Tibial nerve (tissue), 4 donors: ENCODE measurements around the gene GLI1. TPM values are rescaled to one million over a fixed set of nuclear protein-coding genes. Genes with fewer than 3 reads are reported as not detected.
A peak's percentile ranks its signal among the peaks of the same experiment; 100 is the strongest.

Experiments used
- DNase-seq, 2 donors: peaks; one replicate each; pipeline ENCODE4 v3.0.0-alpha.2; 2019; ENCODE audit warnings: low spot score in 2 of 2
- H3K27ac ChIP-seq, 4 donors: fragments of 200-600 bp; sonication (generic) in 3 of 4; one replicate each; pipeline ENCODE4 v1.5.1; 2017 to 2019; ENCODE audit warnings: mild to moderate bottlenecking in 1 of 4
- H3K27me3 ChIP-seq, 2 donors: fragments of 200-600 bp; sonication (generic) in 1 of 2; one replicate each; pipeline versions ENCODE4 v1.5.1 to v1.6.0; 2017 to 2019
- H3K36me3 ChIP-seq, 3 donors: fragments of 200-600 bp; sonication (generic); one replicate each; pipeline ENCODE4 v1.5.1; 2018 to 2019
- H3K4me1 ChIP-seq, 4 donors: fragments of 200-600 bp; sonication (generic) in 3 of 4; one replicate each; pipeline ENCODE4 v1.5.1; 2017 to 2019
- H3K4me3 ChIP-seq, 4 donors: fragments of 200-600 bp; sonication (generic) in 3 of 4; one replicate each; pipeline ENCODE4 v1.5.1; 2017 to 2019; ENCODE audit warnings: mild to moderate bottlenecking in 1 of 4, moderate library complexity in 1 of 4
- H3K9me3 ChIP-seq, 4 donors: fragments of 200-600 bp; sonication (generic) in 3 of 4; one replicate each; pipeline ENCODE4 v1.5.1; 2017 to 2019
- CTCF ChIP-seq, 5 experiments: fragments of 200-600 bp in 3 of 5; fragments of 450-650 bp in 2 of 5; sonication (generic) in 3 of 5; IDR thresholded peaks; one replicate each; pipeline ENCODE4 v1.5.1; 2016 to 2019; ENCODE audit warnings: antibody characterized with exemption in 5 of 5, mild to moderate bottlenecking in 3 of 5, moderate library complexity in 2 of 5
- EP300 ChIP-seq, 2 donors: sonication (generic); formaldehyde crosslinking; IDR thresholded peaks; one replicate each; pipeline ENCODE4 v1.6.1; 2017; ENCODE audit warnings: antibody characterized with exemption in 2 of 2, mild to moderate bottlenecking in 1 of 2
- POLR2A ChIP-seq, 2 donors: fragments of 450-650 bp; IDR thresholded peaks; one replicate each; pipeline ENCODE4 v1.6.1; 2017; ENCODE audit warnings: antibody characterized with exemption in 2 of 2, mild to moderate bottlenecking in 2 of 2, moderate library complexity in 2 of 2
- WGBS, 2 donors: methylation state at CpG; one replicate each; pipeline ENCODE4 v1.1.5; 2018; 5-methylcytosine and 5-hydroxymethylcytosine counted together
- small RNA-seq: library from RNA; depleted of rRNA; stranded (forward); fragments of <200 nt; gene quantifications from one replicate; pipeline ENCODE3, GENCODE V24; 2016
- total RNA-seq, 4 donors: library from RNA; depleted of rRNA; stranded (reverse); fragments of >200 nt; gene quantifications; one replicate each; pipeline ENCODE4 v1.1.0, GENCODE V29; 2016

GLI1 gene
- total RNA-seq, 4 donors from 2014 or later = 16.2 to 61.0 (median 38.7) TPM

- TF ChIP-seq POLR2A (IDR thresholded peaks at IDR 0.05) = no peak
- no peak for TF ChIP-seq EP300 (IDR thresholded peaks at IDR 0.05)
- no peak for TF ChIP-seq CTCF (IDR thresholded peaks at IDR 0.05)
- H3K27me3 ChIP-seq = no peaks in the 10 kb centered on the region
- H3K9me3 ChIP-seq = no peaks in the 10 kb centered on the region
- DNase-seq = peak; percentile 35 to 47
- peak overlapping the region in 3 of 4 donors; percentile 30 to 91 (median 77) for H3K4me3 ChIP-seq
- 33 to 36% methylated on average over 17 of the region's 17 CpGs for WGBS, 2 donors
- H3K36me3 ChIP-seq = peaks cover 0 to 34% (median 13%) of the 10 kb centered on the region in 3 donors
- peak overlapping the region; percentile 93 to 100 (median 96) for H3K27ac ChIP-seq
- H3K4me1 ChIP-seq = peaks cover 0 to 82% (median 62%) of the 10 kb centered on the region in 4 donors
Observed at GRCh38 chr12:57521525-57522010, 62.0 kb downstream of the GLI1 start.

Small RNAs within 50 kb of the gene (small RNA-seq; reads per million reads assigned to genes)
- gene MIR616 (not detected), gene RNU6-879P (not detected)

Other genes with a start within 250 kb of the GLI1 start
- 1 to 10 TPM in 1 of 4 donors, not detected in 3; 4.2 TPM for gene NXPH4, start 243.0 kb upstream of the GLI1 start, total RNA-seq
- 10 to 100 TPM; 18.4 to 77.3 (median 32.6) TPM for gene SHMT2, start 230.1 kb upstream of the GLI1 start, total RNA-seq
- gene STAC3, start 208.6 kb upstream of the GLI1 start, total RNA-seq = 1 to 10 TPM in 3 of 4 donors, not detected in 1; 1.7 to 5.0 (median 3.6) TPM
- 10 to 100 TPM; 31.0 to 51.9 (median 41.6) TPM for gene R3HDM2, start 28.7 kb upstream of the GLI1 start, total RNA-seq
- not detected for gene INHBC, start 25.0 kb upstream of the GLI1 start, total RNA-seq
- not detected for gene INHBE, start 4.5 kb upstream of the GLI1 start, total RNA-seq
- 10 to 100 TPM in 2 of 4 donors, 1 to 10 TPM in 2; 5.2 to 40.5 (median 11.6) TPM for gene ARHGAP9, start 20.1 kb downstream of the GLI1 start, total RNA-seq
- 100 to 1,000 TPM in 1 of 4 donors, 10 to 100 TPM in 3; 53.5 to 101 (median 74.2) TPM for gene MARS1, start 28.3 kb downstream of the GLI1 start, total RNA-seq
- 10 to 100 TPM; 35.2 to 49.2 (median 42.1) TPM for gene DDIT3, start 60.7 kb downstream of the GLI1 start, total RNA-seq
- gene MBD6, start 63.0 kb downstream of the GLI1 start, total RNA-seq = 10 to 100 TPM; 23.0 to 49.2 (median 40.9) TPM
- 100 to 1,000 TPM in 3 of 4 donors, 10 to 100 TPM in 1; 92.9 to 138 (median 130) TPM for gene DCTN2, start 87.4 kb downstream of the GLI1 start, total RNA-seq
- 1 to 10 TPM; 1.9 to 4.8 (median 2.9) TPM for gene KIF5A, start 90.3 kb downstream of the GLI1 start, total RNA-seq
- gene PIP4K2C, start 131.4 kb downstream of the GLI1 start, total RNA-seq = 10 to 100 TPM; 29.5 to 67.7 (median 35.9) TPM
- 10 to 100 TPM; 19.0 to 33.1 (median 28.1) TPM for gene DTX3, start 145.0 kb downstream of the GLI1 start, total RNA-seq
- gene ARHGEF25, start 151.7 kb downstream of the GLI1 start, total RNA-seq = 10 to 100 TPM; 31.2 to 91.2 (median 48.8) TPM
- 10 to 100 TPM; 14.5 to 43.8 (median 16.8) TPM for gene B4GALNT1, start 173.4 kb downstream of the GLI1 start, total RNA-seq
- 100 to 1,000 TPM; 185 to 288 (median 224) TPM for gene OS9, start 234.3 kb downstream of the GLI1 start, total RNA-seq